Natural killer cell (primary cell): ENCODE data around the gene IL22RA1. TPM values are rescaled to one million over a fixed set of nuclear protein-coding genes. Genes with fewer than 3 reads are reported as not detected.

Experiments used
- ATAC-seq, 3 donors: fragments of 150-1000 bp in 2 of 3; fragments of 200-7000 bp in 1 of 3; cut with Tn5 transposase; 1 replicate in 1 of 3; 2 replicates in 2 of 3; pipeline ENCODE4 v1.10.0; 2021; ENCODE audit warnings: mild to moderate bottlenecking in 2 of 3, moderate library complexity in 2 of 3
- DNase-seq, 2 donors: peaks; one replicate each; pipeline versions ENCODE4 v3.0.0 to v3.0.0-alpha.2; 2013 to 2021; ENCODE audit warnings: mixed read lengths in 1 of 2
- H3K27ac ChIP-seq: one replicate; pipeline ENCODE4 v1.5.1; 2013; ENCODE audit warnings: mild to moderate bottlenecking, low read length
- H3K27me3 ChIP-seq: one replicate; pipeline ENCODE4 v1.6.1; 2013; ENCODE audit warnings: low read length; ENCODE audit not compliant: control insufficient read depth, insufficient read depth
- H3K36me3 ChIP-seq: one replicate; pipeline ENCODE4 v1.6.1; 2013; ENCODE audit warnings: low read length; ENCODE audit not compliant: control insufficient read depth, insufficient read depth
- H3K4me1 ChIP-seq: one replicate; pipeline ENCODE4 v1.6.1; 2013; ENCODE audit warnings: low read length; ENCODE audit not compliant: control insufficient read depth, insufficient read depth
- H3K4me3 ChIP-seq: one replicate; pipeline ENCODE4 v1.5.1; 2013; ENCODE audit warnings: low read length
- H3K9me3 ChIP-seq: one replicate; pipeline ENCODE4 v1.6.1; 2013; ENCODE audit warnings: low read length; ENCODE audit not compliant: control insufficient read depth, insufficient read depth
- H3K27ac Mint-ChIP-seq, 2 donors: one replicate each; pipeline ENCODE4 v1.8.0; 2022; ENCODE audit warnings: mild to moderate bottlenecking in 2 of 2, mixed read lengths in 2 of 2, moderate library complexity in 1 of 2
- H3K27me3 Mint-ChIP-seq, 2 donors: one replicate each; pipeline ENCODE4 v1.8.0; 2022; ENCODE audit warnings: low read depth in 2 of 2, mixed read lengths in 2 of 2
- H3K36me3 Mint-ChIP-seq: one replicate; pipeline ENCODE4 v1.8.0; 2022; ENCODE audit warnings: mixed read lengths
- H3K4me1 Mint-ChIP-seq, 2 donors: one replicate each; pipeline ENCODE4 v1.8.0; 2022; ENCODE audit warnings: mixed read lengths in 2 of 2
- H3K4me3 Mint-ChIP-seq: one replicate; pipeline ENCODE4 v1.8.0; 2022; ENCODE audit warnings: mild to moderate bottlenecking, moderate library complexity, mixed read lengths
- H3K9me3 Mint-ChIP-seq, 2 donors: one replicate each; pipeline ENCODE4 v1.8.0; 2022; ENCODE audit warnings: mixed read lengths in 2 of 2
- CTCF ChIP-seq: fragments of 200-600 bp; IDR thresholded peaks from one replicate; pipeline ENCODE4 v1.8.0; 2022; ENCODE audit warnings: antibody characterized with exemption
- WGBS: methylation state at CpG from one replicate; pipeline ENCODE4 v1.1.7; 2013; ENCODE audit warnings: missing lambda C conversion rate; ENCODE audit not compliant: insufficient coverage; 5-methylcytosine and 5-hydroxymethylcytosine counted together
- intact Hi-C: fragments of 100-400 bp; cut with micrococcal nuclease; formaldehyde crosslinking; loops from one replicate; pipeline ENCODE4 v1.14.2; 2022
- total RNA-seq, 4 donors: library from RNA; stranded (reverse); fragments of 120-200 nt in 1 of 4; gene quantifications; one replicate each; pipeline versions ENCODE4 v1.2.3 to v1.2.4, GENCODE V29; 2013 to 2022

Gene IL22RA1
- total RNA-seq, 3 donors from 2014 or later (not counting 1 experiment from before 2014, with no cell fraction given): not detected

- TF ChIP-seq CTCF: no peak
- H3K4me3 Mint-ChIP-seq: no peak overlapping the region
- WGBS: 43% methylated on average over 7 of the region's 7 CpGs
- no peaks in the 10 kb centered on the region for H3K9me3 Mint-ChIP-seq
- Histone ChIP-seq H3K27me3 (peaks cover 2% of the 10 kb centered on the region), H3K27ac (peak overlapping the region; percentile 52), H3K4me3 (no peak overlapping the region), H3K4me1 (peaks cover 50% of the 10 kb centered on the region), H3K36me3 (no peaks in the 10 kb centered on the region), H3K9me3 (no peaks in the 10 kb centered on the region)
- no peaks in the 10 kb centered on the region for H3K36me3 Mint-ChIP-seq
- H3K4me1 Mint-ChIP-seq: peaks cover 6 to 12% of the 10 kb centered on the region in 2 donors
- H3K27ac Mint-ChIP-seq: no peak overlapping the region
- intact Hi-C loops: no loop called here
- ATAC-seq (no peak), DNase-seq (peak in 1 of 2 donors; percentile 47)
- peaks cover 37 to 38% of the 10 kb centered on the region in 2 donors for H3K27me3 Mint-ChIP-seq
These were observed 46.6 kb upstream of the IL22RA1 start for GRCh38 chr1:24189528-24189927.

GRCh38 chr1:24186993-24187790 is 44.3 kb upstream of the IL22RA1 start, which contains the start of gene IFNLR1:
Gene IFNLR1 (minus strand): TSS chr1:24187289. CDS start chr1:24187248, 41 bp downstream.
- Histone ChIP-seq H3K4me3 (peak within 1 kb of the TSS; percentile 53), H3K27me3 (peaks cover 2% of the 10 kb centered on the region), H3K27ac (peak within 1 kb of the TSS; percentile 66), H3K36me3 (no peaks in the 10 kb centered on the region), H3K9me3 (no peaks in the 10 kb centered on the region), H3K4me1 (peaks cover 47% of the 10 kb centered on the region)
- Mint-ChIP-seq H3K27me3 (peaks cover 36 to 43% of the 10 kb centered on the region in 2 donors), H3K4me3 (peak within 1 kb of the TSS; percentile 71), H3K27ac (no peak within 1 kb of the TSS), H3K4me1 (peaks cover 6 to 12% of the 10 kb centered on the region in 2 donors), H3K9me3 (no peaks in the 10 kb centered on the region), H3K36me3 (no peaks in the 10 kb centered on the region)
- peak in 1 of 2 donors; percentile 87 for DNase-seq
- WGBS: 1% methylated on average over 60 of the region's 74 CpGs
- intact Hi-C loops: no loop called here
- no peak for TF ChIP-seq CTCF
- peak; percentile 60 to 77 (median 72) for ATAC-seq

GRCh38 chr1:24186711-24186992 is 43.7 kb upstream of the IL22RA1 start:
- Mint-ChIP-seq H3K4me3 (peak overlapping the region; percentile 71), H3K4me1 (peaks cover 6 to 12% of the 10 kb centered on the region in 2 donors), H3K36me3 (no peaks in the 10 kb centered on the region), H3K9me3 (no peaks in the 10 kb centered on the region), H3K27me3 (peaks cover 36 to 40% of the 10 kb centered on the region in 2 donors), H3K27ac (no peak overlapping the region)
- Histone ChIP-seq H3K27ac (peak overlapping the region; percentile 52), H3K36me3 (no peaks in the 10 kb centered on the region), H3K4me3 (peak overlapping the region; percentile 44), H3K9me3 (no peaks in the 10 kb centered on the region), H3K27me3 (peaks cover 2% of the 10 kb centered on the region), H3K4me1 (peaks cover 42% of the 10 kb centered on the region)
- no peak for ATAC-seq
- intact Hi-C loops: no loop called here
- TF ChIP-seq CTCF: no peak
- DNase-seq: no peak
- 42% methylated on average over 8 of the region's 8 CpGs for WGBS
